Camera-type eye (tissue), 1 donor: ENCODE measurements around the gene DRAM1. TPM values are rescaled to one million over a fixed set of nuclear protein-coding genes. Genes with fewer than 3 reads are reported as not detected.

ENCODE experiments used
- total RNA-seq: library from RNA; depleted of rRNA; stranded (reverse); fragments of >200 nt; gene quantifications from one replicate; pipeline ENCODE4 v1.2.3, GENCODE V29; 2014

Gene DRAM1, protein sequence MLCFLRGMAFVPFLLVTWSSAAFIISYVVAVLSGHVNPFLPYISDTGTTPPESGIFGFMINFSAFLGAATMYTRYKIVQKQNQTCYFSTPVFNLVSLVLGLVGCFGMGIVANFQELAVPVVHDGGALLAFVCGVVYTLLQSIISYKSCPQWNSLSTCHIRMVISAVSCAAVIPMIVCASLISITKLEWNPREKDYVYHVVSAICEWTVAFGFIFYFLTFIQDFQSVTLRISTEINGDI
- total RNA-seq, result 3.3 TPM

DNA sequence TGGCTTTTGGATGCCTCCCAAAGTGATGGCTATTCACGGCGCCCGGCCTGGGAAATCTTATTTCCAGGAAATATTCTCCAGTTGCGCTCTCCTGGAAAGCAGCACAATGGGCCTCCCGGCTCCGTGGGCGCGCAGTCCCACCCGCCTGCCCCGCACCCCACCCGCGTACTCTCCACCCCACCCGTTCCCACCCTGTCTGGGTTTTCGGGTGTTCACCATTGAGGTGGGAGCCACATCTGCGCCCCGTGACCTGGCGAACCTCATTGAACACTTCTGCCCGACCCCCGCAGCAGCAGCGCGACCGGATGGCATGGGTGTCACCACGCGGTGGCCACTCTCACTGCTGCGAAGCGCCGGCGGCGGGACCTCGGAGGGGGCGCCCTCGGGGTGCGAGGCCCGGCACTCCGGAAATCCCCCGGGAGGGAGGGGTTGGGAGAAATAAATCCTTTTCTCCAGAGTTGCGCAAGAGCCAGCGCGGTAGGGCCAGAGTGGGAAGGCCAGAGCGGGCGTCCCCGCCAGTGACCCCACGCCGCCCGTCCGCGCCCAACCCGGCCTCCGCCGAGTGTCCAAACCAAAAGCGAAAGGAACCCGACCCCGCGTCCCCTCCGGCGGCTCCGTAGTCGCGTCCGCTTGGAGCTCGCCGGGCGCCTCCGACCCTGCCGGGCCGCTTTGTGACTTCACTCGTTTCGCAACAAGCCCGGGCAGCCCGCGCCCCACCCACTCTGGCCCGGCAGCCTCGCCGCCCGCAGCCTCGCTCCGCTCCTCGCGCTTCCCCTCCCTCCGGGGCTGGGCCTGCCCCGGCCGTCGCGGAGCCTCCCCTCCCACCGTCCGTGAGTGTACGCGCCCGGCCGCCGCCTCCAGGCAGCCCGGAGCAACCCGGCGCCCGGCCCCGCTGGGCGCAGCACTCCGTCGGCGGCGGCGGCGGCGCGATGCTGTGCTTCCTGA lies at the start of gene DRAM1:
DRAM1 (plus strand) TSS at position 720 of the 945 bp plus-strand sequence; CDS start at position 930, 210 bp downstream.

DNA sequence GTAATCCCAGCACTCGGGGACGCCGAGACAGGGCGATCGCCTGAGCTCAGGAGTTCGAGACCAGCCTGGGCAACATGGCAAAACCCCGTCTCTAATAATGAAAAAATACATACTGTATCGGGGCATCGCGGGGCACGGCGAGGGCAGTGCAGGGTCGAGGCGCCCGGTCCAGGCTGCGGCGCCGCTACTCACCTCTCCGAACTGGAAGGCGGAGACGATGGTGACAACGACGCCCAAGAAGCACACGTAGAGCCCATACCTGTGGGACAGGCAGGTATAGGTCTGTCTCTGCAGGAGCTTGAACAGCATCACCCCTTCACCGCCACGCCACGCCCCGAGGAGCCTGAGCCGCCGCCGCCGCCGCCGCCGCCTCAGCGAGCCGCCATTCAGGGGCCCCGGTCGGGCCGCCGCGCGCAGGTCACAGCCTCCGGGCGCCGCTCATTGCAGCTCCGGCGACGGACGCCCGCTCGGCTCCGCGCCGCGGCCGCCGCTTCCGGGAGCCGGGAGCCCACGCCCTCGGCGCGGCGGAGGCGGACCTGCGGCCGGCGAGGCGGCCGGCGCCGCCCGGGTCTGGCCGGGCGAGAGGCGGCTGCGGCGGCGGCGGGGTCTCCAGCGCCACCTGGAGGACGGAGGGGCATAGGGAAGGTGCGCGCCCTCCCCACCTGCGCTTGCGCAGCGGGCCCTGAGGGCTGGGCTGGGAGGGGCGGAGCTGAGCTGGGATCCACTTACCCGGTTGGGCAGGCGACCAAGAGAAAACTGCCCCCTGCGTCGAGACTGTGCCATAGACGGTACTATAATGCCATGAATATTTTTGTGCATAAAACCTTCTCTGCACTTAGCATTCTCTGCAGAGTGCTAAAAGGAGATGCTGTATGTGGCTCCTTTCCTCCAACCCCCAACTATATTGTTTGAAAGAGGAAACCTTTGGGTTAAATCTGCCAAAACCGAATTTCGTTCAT lies 46.7 kb upstream of the DRAM1 start, which contains the start of gene GNPTAB:
GNPTAB (minus strand) TSS at position 593 of the 959 bp plus-strand sequence; CDS start at position 309, 284 bp downstream.

Other genes starting within 250 kb of the DRAM1 start
- gene CHPT1, start 179.9 kb upstream of the DRAM1 start, total RNA-seq, result 24.7 TPM
- not detected for gene SYCP3, start 138.1 kb upstream of the DRAM1 start, total RNA-seq
- 40.1 TPM for gene GNPTAB, start 46.6 kb upstream of the DRAM1 start, total RNA-seq
- gene WASHC3, start 184.4 kb downstream of the DRAM1 start, total RNA-seq, result 45.9 TPM
- gene NUP37, start 242.5 kb downstream of the DRAM1 start, total RNA-seq, result 30.3 TPM
- gene PARPBP, start 242.6 kb downstream of the DRAM1 start, total RNA-seq, result 10.6 TPM